Endometrial microvascular endothelial cells (primary cell): ENCODE results near the gene KIAA1210. TPM values are rescaled to one million over a fixed set of nuclear protein-coding genes. Genes with fewer than 3 reads are reported as not detected.

ENCODE experiments used
- in situ Hi-C: cut with HindIII; loops from 2 replicates; pipeline ENCODE4 v1.10.0; 2017; ENCODE audit warnings: low sequenced_read_pairs, low pct_unique_long_range_greater_than_20kb; ENCODE audit errors: inconsistent ontology term
- total RNA-seq: library from RNA; depleted of rRNA; stranded (reverse); fragments of >200 nt; gene quantifications from one replicate; pipeline ENCODE4 v1.2.3, GENCODE V29; 2015; ENCODE audit errors: inconsistent ontology term

The KIAA1210 gene
- not detected for total RNA-seq

DNA sequence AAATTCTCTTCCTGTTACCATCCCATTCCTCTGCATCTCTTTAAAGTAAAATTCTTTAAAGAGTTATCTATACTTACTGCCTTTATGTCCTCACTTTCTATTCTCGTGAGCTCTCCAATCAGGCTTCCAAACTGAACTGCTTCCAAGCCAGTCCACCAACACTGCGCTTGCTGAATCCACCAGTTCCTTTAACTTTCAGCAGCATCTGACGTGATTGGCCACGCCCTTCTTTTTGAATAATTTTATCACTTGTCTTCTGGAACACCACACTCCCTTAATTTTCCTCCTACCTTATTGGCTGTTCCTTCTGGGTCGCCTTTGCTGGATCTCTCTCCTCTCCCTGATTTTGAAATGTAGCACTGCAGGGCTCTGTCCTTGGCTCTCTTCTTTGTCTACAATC lies at the start of gene KIAA1210:
Gene KIAA1210, minus strand, starts transcription at position 163 of the 400 bp plus-strand sequence. CDS start 4,170 bp downstream, outside the sequence.
- in situ Hi-C loops, result no loop called here

DNA sequence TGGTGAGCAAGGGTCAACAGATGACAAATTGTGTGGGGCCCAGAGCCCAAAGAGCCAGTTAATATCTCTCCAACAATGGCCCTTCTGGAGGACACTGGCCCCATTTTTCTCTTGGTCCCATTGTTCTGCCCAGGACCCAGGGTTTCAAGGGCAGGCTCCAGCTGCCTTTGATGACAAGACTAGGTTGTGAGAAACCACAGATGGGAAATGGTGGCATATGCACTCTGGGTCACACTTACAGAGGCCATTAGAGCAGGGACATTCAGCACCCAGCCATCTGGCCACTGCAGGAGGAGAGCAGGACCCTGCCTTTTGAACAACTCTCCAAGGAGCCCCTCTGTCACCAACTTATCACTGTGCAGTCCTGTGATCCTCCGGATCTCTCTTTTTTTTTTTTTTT lies 49.7 kb upstream of the KIAA1210 start:
- in situ Hi-C loops, result no loop called here

DNA sequence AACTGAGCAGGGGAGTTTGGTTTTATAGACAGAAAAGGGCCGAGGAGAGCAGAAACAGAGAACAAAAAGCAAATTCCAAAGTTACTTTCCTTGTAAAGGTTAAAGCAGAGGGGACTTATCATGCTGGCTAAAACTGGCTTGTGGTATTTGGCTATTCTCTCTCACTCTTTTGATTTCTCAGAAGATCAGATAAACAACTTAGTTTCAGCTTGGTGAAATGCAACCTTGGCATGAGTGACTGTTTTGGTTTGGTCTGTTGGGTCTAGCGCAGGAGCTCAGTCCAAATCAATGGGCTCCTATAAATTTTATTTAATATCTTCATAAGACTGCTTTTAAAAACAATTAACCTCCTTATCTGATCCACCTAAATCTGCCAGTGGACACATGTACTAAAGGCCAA lies 47.3 kb upstream of the KIAA1210 start:
- in situ Hi-C loops, result no loop called here

DNA sequence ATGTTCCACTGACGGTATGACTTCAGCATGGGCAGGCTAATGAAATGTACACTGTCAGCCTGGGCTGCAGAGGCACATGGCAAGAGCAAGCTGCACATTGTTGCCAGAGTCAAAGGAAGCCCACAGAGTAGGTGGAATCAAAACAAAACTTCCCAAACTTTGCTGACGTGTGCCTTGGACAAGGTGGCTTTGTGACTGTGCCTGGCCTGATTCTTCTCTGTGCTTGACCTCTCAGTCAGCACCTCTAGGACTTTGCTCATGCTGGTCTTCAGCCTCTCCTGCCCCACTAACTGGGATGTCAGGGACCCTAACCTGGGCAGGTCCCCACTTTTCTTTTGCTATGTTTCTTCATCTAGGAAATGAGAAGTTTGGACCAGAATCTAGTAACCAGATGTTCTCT lies 40.5 kb upstream of the KIAA1210 start:
- in situ Hi-C loops, result no loop called here

DNA sequence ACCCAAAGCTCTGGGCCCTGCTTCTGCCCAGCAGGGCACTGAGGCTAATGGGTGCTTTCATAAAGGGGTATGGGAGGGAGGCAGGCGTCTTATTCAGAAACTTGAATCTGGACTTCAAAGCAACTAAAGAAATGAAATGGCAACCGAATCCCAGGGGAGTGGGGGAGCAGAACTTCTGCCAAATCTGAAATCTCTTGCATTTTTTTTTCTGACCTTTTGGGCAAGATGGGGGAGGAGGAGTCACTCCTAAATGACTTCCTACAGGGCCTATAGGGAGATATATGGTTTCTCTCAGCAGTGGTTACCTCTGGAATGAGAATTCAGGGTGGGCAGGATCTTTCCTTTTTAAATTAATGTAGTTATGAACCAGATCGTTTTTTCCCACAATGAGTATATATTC lies 30.6 kb upstream of the KIAA1210 start:
- in situ Hi-C loops, result no loop called here

DNA sequence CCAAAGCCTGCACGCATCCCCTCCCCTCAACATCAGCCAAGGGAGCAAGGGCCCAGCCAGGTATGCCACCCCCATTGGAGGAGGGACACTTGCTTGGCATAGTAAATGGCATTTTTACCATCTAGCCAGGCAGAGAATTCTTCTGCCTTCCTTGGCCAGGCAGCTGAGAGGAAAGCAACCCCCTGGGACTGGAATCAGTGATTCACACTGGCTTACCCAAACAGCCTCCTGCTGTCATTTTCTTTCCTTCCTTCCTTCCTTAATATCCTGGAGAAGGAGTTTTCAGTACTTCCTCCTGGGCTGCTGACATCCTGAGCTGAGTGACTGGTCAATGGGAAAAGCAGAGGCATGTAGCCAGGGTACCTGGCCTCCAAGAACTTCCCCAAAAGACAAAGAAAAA lies 28.6 kb upstream of the KIAA1210 start:
- in situ Hi-C loops, result no loop called here

DNA sequence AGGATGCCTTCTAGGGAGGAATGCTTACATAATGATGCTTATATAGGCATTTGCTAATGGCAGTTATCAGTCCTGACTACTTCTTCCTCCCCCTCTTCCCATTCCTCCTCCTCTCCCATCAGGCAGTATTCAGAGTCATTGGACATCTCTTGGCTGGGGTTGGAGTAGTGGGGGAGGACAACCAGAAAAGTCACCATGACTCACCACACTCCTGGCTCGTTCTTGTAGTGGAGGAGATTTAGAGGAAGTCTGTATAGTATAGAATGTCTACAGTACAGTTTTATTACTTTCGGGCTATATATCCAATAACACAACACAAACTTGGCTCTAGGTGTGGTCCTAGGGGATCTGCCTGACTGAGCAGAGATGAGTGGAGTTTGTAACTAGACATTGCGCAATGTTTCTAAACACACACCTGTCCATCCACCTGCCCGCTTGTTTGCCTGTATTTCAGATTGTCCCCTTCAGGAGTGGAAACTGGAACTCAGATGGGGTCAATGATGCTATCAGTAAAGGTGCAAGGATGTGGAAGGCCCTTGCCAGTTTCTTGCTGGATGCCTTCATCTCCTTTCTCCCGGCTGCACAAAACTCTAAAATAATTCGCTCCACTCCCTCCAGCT lies 27.9 kb upstream of the KIAA1210 start:
- in situ Hi-C loops, result no loop called here

DNA sequence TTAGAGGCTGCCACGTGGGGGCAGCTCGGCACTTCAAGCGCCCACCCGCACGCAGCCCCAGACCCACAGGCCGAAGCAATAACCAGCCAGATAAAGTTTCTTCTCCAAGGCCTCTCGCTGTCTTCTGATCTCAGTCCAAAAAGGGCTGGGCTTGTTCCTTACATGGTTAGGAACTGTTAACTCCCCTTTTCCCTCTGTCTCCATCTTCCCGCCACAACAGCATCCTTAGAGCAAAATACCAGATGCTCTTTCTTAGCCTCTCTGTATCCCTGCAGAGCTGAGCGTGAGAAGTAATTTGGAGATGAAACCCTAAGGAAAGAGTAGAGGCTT lies 23.4 kb upstream of the KIAA1210 start:
- in situ Hi-C loops, result no loop called here

DNA sequence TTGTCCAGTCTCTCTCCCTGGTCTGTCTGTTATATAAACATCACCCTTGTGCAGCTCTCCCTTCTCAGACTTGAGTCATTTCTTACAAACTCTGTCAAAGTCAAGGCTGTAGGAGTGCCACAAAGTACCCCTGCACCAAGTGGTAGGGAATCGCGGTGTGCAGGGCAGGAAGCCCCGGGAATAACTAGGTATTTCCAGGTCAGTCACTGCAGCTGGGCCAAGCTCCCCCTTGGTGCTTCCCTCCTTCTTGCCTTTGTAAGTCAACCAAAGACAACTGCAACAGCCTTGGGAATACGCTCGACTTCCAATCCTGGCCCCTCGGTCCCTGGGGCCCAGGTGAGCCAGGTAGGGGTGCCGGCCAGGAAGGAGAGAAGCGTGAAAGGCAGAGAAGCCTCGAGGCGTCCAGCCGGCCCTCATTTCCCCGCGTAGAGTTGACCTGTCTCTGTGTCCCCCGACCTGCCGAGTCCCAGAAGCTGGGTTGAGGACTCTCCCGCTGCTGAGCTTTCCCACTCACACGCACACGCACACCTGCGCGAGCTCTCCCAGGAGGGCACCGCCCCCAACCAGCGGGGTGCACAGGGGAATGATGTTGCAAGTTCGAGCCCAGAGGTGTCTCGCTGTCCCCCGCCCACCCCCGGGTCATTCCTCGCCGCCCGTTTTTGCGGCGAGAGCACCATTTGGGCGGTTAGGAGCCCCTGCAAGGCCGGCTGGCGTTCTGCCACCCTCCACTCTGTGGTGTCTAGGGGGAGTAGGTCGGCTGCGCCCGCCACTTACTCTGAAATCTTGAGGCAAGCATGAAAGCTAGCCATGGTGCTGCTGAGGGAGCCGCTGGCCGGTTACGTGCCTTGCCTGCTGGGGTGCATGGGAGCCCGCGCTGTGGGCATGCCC lies 22.8 kb upstream of the KIAA1210 start:
- in situ Hi-C loops, result no loop called here

DNA sequence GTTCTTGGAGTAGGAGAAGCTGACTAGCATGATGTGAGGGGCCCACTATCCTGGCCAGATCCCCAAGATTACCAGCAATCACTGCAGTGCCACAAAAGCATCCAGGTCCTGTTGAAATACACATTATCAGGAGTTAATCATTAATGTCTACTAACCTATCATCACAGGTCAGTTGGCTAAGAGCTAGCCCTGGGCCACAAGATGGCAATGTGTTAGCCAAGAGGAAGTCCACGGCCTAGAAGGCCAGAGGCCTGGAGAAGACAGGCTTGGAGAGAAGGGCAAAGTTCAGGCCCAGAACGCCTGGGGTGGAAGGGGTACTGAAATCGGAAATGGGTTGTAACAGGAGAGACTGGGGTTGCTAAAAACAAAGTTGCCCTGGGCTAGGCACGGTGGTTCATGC lies 19.9 kb upstream of the KIAA1210 start:
- in situ Hi-C loops, result no loop called here

DNA sequence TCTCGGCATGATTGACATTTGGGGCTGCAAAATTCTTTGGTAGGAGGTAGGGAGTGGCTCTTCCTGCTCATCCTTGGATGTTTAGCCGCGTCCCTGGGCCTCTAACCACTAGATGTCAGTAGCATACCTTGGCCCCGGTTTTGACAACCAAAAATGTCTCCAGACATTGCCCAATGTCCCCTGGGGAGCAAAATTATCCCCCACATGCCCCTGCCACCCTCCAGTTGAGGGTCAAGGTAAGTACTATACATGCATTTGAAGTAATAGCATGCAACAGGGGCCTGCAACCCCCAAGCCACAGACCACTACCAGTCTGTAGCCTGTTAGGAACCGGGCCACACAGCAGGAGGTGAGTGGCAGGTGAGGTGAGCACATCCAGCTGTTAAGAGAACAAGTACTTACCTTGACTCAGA lies 17.6 kb upstream of the KIAA1210 start:
- in situ Hi-C loops, result no loop called here

DNA sequence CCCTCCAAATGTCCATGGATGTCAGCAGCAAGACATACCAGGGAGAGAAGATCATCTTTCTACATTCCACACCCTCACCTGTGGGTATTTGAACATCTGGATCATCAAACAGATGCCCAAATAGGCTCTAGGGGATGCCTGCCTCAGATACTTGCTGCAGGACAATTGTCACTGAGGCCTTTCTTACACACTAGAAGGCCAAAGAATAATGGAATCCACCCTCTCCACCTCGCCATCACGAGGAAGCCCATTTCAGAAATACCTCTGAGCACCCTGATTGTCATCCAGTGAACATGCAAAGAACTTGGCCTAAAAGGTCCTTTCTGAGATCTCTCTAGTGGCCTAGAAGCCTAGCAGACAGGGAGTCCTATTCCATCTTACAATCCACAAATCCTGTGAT lies 6.9 kb upstream of the KIAA1210 start:
- in situ Hi-C loops, result no loop called here

DNA sequence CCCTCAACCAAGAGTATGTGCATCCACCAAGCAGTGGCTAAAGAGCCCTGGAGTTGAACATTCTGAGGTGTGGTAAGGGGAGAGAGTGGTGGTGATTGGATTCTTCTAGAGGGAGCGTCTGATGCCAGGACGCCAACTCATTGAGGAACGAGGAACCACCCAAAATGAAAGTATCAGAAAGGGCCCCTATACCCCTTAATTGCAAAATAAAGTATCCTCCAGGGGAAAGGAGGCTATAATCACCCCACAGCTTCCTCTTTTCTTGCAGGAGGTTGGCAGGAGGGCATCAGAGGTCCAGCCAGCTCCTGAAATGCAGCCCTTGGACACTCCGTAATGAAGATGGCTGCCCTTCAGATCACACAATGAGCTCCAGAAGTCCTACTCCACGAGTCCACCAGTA lies 5.3 kb upstream of the KIAA1210 start:
- in situ Hi-C loops, result no loop called here

DNA sequence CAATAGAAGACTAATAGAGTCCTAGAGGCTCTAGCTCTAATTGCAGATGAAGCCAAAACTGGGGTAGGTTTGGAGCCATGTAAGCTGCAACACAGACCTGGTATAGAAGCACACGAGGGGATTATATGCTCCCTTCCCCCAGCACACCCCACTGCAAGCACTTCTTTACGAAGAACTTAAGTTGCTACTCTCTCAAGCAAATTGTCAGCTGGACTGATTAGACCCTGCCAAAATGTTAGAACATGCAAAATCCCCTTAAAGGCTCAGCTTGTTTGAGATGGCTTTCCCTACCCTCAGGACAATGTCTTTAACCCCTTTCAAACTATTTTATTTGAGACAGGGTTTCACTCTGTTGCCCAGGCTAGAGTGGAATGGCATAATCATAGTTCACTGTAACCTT lies 4.7 kb upstream of the KIAA1210 start:
- in situ Hi-C loops, result no loop called here

DNA sequence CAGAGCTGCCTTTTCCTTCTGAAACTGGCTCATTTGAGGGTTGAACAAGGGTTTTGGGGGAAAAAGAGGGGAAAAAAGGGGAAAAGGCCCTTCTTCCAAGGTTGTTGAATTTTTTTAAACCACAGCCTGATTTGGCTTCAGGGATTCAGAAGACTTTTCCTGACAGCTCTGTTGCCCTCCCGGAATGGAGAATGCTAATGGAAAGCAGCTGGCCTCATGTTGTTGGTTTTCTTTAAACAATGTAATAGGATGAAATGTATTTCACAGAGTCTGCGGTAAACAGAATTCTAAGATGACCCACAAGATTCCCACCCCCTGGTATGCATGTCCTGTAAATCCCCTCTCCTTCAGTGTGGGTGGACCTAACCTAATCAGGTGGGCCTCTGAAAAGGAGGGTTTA lies 3.3 kb upstream of the KIAA1210 start:
- in situ Hi-C loops, result no loop called here

DNA sequence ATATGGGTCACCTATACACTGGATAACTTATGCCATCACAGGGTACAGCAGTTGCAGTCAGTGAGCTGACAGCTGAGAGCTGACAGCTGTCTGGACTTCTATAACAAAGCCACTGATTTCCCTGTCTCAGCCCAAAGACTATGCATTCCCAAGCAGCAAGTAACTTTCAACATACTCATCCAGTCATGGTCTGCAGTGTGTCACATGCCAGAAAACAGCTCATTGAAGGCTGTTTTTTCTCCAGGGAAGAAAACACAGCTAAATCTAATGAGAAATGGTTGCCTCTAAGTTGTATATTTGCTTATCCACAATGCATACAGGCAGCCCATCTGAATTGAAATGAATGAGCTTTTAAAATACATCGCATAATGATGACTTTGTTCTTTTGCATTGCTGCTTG lies 6.3 kb downstream of the KIAA1210 start:
- in situ Hi-C loops, result no loop called here

DNA sequence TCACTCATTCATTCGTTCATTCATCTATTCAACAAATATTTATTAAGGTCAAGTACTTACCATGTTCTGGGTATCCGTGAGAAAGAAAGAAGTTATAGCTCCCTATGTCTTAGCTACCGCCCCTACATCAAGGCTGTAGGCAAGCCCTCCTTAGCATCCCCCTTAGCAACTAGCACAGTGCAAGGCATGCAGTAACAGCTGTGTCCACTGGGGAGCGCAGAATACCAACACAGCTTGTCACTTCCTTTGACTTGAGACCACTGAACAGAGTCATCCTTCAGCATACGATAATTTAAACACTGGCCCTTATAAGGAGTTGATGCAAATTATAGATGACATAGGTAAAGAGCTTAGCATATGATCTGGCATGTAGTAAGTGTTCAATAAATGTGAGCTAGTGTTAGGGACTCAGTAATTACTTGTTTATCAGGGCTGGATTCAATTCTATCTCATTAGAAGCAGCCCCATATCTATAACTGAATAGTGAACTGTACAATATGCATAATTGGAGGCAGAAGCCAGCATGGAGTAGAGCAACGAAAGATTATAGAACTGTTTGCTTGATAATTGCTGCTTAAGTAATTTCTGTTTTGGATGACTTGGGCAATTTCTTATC lies 8.7 kb downstream of the KIAA1210 start:
- in situ Hi-C loops, result no loop called here

DNA sequence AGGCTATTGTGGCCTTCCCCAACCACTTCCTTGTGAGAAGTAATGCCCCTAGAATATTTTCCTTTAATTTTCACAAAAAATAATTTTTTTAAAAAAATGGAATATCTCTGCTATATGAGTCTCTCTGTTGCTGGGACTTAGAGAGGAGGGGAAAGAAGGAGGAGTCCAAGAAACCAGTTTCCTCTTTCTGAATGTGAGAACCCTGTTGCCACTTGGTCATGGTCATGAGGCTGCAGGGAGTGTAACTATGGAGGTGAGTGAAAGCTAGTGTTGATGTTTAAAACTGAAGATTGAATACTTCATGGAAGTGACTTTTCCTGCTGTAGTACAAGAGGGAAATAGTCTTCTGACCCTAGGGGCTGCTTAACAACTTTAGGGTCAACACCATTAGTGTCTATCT lies 20.4 kb downstream of the KIAA1210 start:
- in situ Hi-C loops, result no loop called here

DNA sequence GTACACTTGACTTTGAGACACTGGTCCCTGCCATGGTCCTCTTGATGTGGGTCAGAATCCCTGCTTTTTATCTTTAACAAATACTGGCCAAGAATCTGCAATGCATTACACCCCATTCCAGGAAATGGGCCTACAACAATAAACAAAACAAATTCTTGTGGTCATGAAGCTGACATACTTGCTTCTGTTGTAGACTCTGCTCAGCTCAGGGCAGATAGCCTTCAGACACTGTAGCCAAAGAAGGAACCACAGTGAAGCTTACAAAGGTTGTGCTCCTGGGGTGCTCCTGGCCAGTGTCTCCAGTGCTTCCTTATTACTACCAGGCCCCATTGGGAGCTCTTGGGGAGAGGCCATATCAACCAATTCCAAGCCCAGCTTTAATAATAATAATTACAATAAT lies 21.8 kb downstream of the KIAA1210 start:
- in situ Hi-C loops, result no loop called here

DNA sequence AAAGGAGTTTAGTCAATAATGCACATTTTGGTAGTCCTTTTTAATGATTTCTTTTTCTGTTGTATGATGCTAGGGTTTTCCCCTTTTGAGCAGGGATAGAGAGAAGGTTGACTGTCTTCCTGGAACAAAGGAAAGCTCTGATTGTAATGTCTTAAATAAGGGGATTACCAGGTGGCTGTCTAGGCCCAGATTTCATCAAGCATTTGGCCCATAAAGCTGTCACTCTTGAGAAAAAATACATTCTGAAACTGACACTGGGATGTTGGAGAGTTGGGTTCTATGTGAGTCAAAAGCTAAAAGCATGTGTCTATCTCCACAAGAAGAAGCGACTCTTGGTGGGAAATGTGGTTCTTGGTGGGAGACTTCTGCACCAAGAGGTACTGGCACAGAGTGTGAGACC lies 26.4 kb downstream of the KIAA1210 start:
- in situ Hi-C loops, result no loop called here
